NOMO-1 (cell line): ENCODE measurements around the gene FAM20C.

Source experiments
- DNase-seq, 2 experiments: peaks; one replicate each; lab custom pipeline; 2025; ENCODE audit not compliant: unreplicated experiment in 2 of 2; lab: John Stamatoyannopoulos, UW

The FAM20C gene

DNA sequence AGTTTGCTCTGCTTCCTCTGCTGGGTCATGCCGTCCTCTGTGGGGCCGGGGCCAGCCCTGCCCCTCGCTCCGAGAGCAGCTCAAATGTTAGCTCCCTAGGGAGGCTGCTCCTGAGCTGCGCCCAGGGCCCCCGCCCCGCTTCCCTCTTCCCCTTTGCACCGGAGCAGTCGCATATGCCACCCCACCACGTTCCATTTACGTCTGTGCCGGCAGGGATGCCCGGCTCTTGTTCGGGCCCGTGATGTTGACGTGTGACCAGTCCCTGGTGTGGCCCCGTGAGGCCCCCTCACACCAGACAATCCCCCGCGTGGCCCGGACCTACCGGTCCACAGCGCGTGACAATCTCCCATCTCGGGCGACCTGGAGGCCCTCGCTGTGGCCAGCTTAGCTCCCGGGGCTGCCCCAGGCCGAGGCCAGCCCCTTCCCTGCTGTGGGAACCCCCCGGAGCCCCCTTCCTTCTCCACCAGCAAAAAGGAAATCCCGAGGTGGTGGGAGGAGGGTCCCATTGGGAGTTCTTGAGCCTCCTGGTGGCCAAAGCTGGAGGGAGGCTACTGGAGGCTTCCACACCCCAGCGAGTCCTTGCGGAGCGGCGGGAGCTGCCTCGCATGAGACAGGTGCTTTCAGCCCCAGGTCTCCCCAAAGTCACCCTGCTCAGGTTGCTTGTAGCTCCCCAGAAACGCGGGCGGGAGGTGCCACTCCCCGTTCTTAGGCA, 15.2 kb downstream of the FAM20C start:
- no peak for DNase-seq

DNA sequence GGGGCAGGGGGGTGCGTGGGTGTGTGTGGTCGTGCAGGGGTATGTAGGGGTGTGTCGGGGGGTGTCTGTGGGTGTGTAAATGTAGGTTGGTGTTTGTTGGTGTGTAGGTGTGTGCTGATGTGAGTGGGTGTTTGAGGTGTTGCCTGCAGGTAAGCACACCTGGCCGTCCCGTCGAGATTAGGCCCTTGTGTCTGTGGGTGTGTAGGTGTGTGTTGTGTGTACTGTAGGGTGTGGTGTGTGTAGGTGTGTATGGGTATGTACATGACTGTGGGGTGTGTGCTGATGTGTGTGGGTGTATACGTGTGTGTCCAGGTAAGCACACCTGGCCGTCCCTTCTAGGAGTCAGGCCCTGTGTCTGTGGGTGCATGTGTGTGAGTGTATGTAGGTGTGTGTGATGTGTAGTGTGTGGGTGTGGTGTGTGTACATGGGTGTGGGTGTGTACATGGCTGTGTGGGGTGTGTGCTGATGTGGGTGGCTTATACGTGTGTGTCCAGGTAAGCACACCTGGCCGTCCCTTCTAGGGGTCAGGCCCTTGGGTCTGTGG, 15.8 kb downstream of the FAM20C start:
- no peak for DNase-seq

DNA sequence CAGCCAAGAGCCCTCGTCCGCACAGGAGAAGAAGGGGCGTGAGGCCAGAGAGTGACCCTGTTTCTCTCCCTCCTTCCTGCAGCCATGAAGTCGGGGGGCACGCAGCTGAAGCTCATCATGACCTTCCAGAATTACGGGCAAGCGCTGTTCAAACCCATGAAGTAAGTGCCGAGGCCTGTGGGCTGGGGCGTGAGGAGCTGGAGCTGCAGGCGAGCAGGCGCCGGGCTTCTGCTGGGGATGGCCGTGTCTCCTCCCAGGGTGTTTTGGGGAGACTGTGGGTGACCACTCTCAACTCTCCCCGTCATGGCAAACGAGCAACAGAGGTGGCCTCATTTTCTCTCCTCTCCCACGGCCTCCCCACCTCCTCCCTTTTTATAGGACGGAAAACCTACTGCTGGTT, 16.4 kb downstream of the FAM20C start:
- DNase-seq: no peak

- DNase-seq: no peak
Observed at GRCh38 chr7:209416-209815, 17.0 kb downstream of the FAM20C start.

DNA sequence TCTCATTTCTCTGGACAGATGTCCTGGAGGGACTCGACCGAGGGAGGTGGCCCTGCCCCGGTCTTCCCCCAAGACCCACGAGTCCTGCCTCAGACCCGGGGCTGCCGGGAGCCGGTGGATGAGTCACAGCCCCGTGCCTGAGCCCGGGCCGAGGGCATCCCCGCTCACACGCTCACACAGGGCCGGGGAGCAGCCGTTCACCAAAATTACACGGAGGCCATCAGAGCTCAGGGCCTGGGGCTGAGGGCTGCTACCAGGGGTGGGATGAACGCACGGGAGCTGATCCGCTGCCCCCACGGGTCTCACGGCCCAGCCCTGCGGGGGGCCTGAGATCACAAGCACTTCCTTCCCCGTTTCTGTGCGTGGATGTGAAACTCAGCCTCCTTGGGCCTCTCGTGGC, 17.5 kb downstream of the FAM20C start:
- no peak for DNase-seq

DNA sequence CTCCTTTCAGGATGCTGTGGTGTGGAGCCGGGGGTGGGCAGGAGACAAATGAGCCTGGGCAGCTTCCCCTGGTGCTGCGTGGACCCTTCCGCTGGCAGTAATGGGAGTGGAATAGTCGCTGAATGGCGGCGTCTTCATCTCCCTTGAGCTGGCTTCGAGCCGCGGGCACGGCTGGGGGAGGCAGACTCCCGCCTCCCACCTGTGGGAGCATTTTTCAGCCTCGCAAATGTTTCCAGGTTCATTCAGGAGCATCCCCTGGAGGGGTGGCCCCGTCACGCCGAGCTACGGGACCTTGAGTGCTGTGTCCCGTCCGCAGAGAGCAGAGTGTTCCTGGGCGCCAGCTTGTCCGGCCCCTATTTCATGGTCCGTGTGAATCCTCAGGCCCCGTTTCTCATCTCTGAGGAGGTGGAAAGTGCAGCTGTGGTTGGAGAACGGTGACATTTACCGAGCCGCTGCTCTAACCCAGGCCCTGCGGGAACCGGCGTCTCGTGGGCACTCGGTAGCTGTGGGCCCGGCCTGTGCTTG, 18.1 kb downstream of the FAM20C start:
- no peak for DNase-seq

GRCh38 chr7:211033-211714, 18.8 kb downstream of the FAM20C start:
- DNase-seq: no peak

- no peak for DNase-seq
Observed at GRCh38 chr7:211715-212058, 19.3 kb downstream of the FAM20C start.

DNA sequence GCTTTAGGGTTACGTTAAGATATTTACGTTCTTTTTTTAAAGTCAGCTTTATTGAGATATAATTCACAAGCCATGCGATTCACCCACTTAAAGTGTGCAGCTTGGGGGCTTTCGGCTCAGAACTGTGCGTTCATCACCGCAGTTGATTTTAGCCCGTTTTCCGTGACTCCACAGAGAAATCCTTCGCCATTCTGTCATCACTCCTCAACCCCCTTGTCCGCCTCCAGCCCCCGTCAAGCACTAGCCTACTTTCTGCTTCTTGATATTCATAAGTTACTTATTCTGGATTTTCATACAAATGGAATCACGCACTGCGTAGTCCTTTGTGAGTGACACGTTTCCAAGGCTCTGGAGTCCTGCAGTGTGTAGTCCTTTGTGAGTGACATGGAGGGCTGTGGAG, 20.4 kb downstream of the FAM20C start:
- DNase-seq: no peak

DNA sequence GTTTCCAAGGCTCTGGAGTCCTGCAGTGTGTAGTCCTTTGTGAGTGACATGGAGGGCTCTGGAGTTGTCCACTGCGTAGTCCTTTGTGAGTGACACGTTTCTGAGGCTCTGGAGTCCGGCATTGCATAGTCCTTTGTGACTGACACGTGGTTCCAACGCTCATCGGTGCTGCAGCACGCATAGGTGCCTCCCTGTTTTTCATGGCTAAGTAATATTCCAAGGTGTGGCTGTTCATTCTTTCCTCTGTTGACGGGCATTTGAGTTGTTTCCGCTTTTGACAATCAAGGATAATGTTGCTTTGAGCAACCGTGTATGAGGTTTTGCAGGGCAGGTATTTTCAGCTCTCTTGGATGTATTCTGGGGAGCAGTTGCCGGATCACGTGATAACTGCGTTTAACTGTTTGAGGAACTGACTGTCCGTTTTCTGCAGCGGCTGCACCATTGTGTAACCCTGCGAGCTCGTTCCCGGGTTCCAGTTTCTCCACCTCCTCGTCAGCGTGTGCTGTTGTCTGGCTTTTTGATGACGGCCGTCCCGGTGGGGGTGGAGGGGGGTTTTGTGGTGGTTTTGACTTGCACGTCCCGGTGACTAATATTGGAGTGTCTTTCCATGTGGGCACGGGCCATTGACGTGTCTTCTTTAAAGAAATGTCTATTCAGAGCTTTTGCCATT, 21.1 kb downstream of the FAM20C start:
- DNase-seq: peak; percentile 73 to 91

GRCh38 chr7:214410-215212, 22.2 kb downstream of the FAM20C start:
- no peak for DNase-seq

GRCh38 chr7:216360-217300, 24.3 kb downstream of the FAM20C start:
- DNase-seq: no peak

- no peak for DNase-seq
Observed at GRCh38 chr7:217781-218180, 25.4 kb downstream of the FAM20C start.

DNA sequence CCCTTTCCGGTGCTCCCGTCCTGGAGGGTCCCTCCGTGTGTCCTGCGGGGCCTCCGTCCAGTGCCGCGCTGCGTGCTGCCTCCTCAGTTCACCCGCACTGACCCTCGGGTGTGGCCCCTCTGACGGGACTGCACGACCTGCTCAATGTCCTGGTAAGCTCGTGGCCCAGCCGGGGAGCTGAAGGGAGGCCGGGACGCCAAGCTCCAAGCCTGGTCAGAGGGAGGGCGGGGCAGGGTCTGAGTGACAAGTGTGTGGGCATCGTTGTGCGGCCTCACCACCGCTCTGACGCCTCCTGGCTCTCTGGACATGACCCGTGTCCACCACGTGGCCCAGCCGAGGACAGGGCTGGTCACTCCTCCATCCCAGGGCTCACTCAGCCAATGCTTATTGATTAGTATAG, 25.9 kb downstream of the FAM20C start:
- no peak for DNase-seq

DNA sequence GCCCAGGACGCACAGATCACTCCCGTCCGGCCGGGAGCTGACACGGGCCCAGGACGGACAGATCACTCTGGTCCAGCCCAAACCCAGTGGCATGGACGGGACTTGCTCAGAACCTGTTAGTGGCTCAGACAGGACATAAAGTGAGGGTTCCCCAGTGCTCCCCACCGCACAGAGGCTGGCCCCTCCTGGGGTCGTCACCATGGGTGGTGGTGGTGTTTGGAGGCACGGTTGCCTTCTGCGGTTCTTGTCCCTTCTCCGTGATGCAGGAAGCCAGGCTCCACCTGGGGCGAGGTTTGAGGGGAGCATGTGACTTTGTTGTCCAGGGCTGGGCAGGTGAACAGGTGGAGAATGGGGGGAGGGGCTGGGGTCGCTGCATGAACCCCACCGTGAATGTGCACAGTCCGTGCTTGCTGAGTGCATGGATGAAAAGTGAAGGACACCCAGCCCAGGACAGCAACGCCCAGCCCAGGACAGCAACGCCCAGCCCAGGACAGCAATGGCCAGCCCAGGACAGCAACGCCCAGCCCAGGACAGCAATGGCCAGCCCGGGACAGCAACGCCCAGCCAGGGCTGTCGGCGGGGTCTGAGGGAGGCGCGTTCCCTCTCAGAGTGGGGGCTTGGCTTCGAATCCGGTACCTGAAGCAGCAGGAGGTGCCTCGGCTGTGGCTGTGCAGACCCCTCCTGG, 26.7 kb downstream of the FAM20C start:
- DNase-seq: no peak

DNA sequence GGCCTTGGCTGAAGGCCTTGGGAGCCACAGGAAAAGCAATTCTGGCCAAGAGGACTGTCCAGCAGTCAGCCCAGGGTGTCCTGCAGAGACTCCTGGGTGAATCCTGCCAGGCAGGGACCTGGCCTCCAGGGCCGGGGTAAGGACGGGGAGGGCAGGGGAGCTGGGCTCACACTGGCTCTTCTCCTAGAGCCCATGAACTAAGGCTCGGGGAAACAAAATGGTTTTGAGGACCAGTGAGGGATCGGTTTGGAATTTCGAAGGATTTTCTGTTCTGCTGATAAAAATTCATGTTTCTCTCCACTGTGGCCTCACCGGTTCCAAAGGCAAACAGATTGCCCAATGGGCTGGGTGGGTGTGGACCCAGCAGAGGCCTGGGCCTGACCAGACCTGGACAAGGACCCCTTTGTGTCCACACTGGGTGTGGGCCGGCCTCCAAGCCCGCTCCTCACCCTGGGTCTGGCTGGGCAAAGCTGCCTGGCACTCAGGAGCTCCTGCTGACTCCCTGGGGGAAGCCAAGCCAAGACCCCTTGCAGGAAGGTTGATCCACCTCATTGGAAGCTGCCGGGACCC, 27.3 kb downstream of the FAM20C start:
- no peak for DNase-seq

DNA sequence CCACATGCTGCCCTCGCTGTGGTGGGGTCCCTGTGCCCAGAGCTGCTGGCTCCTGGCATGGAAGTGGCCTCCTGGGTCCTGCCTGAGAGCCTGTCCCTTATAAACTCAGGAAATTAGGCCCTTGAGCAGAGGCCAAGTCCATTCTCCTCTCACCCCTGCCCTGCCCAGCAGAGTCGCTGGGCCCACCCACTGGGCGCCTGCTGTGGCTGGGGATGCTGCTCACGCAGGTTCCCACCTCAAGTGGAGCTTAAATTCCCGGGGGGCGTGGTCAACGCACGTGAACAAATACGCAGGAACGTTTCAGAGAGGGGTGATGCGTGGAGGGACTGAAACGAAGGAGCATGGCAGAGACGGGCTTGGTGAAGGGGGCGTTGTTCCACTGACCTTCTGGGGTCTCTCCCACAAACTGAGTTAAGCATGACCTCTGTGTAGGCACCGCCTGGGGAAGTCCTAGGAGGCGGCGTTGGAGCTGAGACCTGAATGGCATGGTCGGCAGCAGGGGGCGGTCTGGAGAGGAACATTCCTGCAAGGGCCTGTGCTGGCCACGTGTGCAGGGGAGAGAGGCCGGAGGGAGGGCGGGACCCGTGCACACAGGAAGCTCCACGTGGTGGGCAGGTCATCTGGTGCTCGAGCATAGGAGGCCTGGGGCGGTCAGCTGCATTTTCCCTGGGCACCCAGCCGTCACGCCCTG, 27.9 kb downstream of the FAM20C start:
- no peak for DNase-seq

GRCh38 chr7:221978-222715, 29.8 kb downstream of the FAM20C start:
- no peak for DNase-seq
